Mammary epithelial cell (primary cell): ENCODE data around the gene HYDIN.
"Not testable (repeated sequence)": the region's sequence is repeated elsewhere in the genome, so short reads cannot be mapped to it uniquely, and the experiment has no call there.

ENCODE experiments used
- EZH2 ChIP-seq: IDR thresholded peaks from 2 replicates; pipeline ENCODE4 v1.6.1; 2012; ENCODE audit warnings: low read length, inconsistent platforms, borderline replicate concordance
- TF ChIP-seq, protein P1 (sequence below), 2 donors: IDR thresholded peaks in 1 of 2; conservative IDR thresholded peaks in 1 of 2; 2 replicates each; pipeline ENCODE4 v1.5.1; 2011 to 2012; ENCODE audit warnings: inconsistent platforms in 2 of 2, low read length in 2 of 2, mild to moderate bottlenecking in 2 of 2, control low read depth in 1 of 2, low read depth in 1 of 2; ENCODE audit not compliant: insufficient read depth in 1 of 2; ENCODE audit errors: extremely low read depth in 1 of 2

DNA sequence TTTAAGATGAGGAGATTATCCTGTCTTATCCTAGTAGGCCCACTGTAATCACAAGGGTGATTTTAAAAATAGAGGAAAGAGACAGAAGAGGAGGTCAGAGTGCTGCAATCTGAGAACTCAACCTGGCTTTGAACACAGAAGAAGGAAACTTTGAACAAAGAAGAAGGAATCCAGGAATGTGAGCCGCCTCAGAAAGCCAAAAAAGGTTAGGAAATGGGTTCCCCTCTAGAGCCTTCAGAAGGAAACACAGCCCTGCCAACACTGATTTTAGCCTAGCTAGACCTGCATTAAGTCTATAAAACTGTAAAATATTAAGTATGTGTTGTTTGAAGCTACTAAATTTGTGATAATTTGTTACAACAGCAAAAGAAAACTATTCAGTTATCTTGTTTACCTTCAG is 149.7 kb downstream of the HYDIN start:
- TF ChIP-seq, protein P1, sequence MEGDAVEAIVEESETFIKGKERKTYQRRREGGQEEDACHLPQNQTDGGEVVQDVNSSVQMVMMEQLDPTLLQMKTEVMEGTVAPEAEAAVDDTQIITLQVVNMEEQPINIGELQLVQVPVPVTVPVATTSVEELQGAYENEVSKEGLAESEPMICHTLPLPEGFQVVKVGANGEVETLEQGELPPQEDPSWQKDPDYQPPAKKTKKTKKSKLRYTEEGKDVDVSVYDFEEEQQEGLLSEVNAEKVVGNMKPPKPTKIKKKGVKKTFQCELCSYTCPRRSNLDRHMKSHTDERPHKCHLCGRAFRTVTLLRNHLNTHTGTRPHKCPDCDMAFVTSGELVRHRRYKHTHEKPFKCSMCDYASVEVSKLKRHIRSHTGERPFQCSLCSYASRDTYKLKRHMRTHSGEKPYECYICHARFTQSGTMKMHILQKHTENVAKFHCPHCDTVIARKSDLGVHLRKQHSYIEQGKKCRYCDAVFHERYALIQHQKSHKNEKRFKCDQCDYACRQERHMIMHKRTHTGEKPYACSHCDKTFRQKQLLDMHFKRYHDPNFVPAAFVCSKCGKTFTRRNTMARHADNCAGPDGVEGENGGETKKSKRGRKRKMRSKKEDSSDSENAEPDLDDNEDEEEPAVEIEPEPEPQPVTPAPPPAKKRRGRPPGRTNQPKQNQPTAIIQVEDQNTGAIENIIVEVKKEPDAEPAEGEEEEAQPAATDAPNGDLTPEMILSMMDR (conservative IDR thresholded peaks at IDR 0.05 in 1 of 2, IDR thresholded peaks at IDR 0.05 in 1 of 2; ENCODE audit: extremely low read depth in 1 of 2, insufficient read depth in 1 of 2, low read depth in 1 of 2, low read length in 2 of 2), result not testable (repeated sequence)
- not testable (repeated sequence) for TF ChIP-seq EZH2
